DOHH2 (cell line): ENCODE results near the gene OBP2A.

Experiments
- H3F3A ChIP-seq: fragments of 200-600 bp; sonication (generic), shearing (Covaris generic); 2 replicates; pipeline ENCODE4 v1.6.0; 2016; ENCODE audit warnings: antibody characterized with exemption, mild to moderate bottlenecking; ENCODE audit not compliant: control insufficient read depth, insufficient read depth
- H3K27ac ChIP-seq: fragments of 200-600 bp; sonication (generic); 2 replicates; pipeline ENCODE4 v1.5.1; 2014; ENCODE audit warnings: low read depth, mild to moderate bottlenecking, low read length, moderate library complexity
- H3K27me3 ChIP-seq: fragments of 200-600 bp; sonication (generic); 2 replicates; pipeline ENCODE4 v1.6.1; 2014; ENCODE audit warnings: mild to moderate bottlenecking, low read length, mixed read lengths; ENCODE audit not compliant: control insufficient read depth
- H3K36me3 ChIP-seq: fragments of 200-600 bp; sonication (generic); 2 replicates; pipeline ENCODE4 v1.6.1; 2014; ENCODE audit warnings: mild to moderate bottlenecking, low read length, moderate library complexity, mixed read lengths; ENCODE audit not compliant: control insufficient read depth
- H3K4me1 ChIP-seq: fragments of 200-600 bp; sonication (generic); 2 replicates; pipeline ENCODE4 v1.6.1; 2014; ENCODE audit warnings: mild to moderate bottlenecking, low read length, mixed read lengths; ENCODE audit not compliant: control insufficient read depth
- H3K4me2 ChIP-seq: fragments of 200-600 bp; sonication (generic); 2 replicates; pipeline ENCODE4 v1.6.0; 2014; ENCODE audit warnings: mild to moderate bottlenecking, low read length, moderate library complexity
- H3K4me3 ChIP-seq: fragments of 200-600 bp; sonication (generic); 2 replicates; pipeline ENCODE4 v1.5.1; 2014; ENCODE audit warnings: mild to moderate bottlenecking, low read length, mixed read lengths
- H3K79me2 ChIP-seq: fragments of 200-600 bp; sonication (generic); 2 replicates; pipeline ENCODE4 v1.6.1; 2014; ENCODE audit warnings: mild to moderate bottlenecking, low read length, mixed read lengths; ENCODE audit not compliant: control insufficient read depth
- H3K9me2 ChIP-seq: fragments of 200-600 bp; sonication (generic); replicated peaks from 2 replicates; pipeline ENCODE4 v1.6.1; 2014; ENCODE audit warnings: mild to moderate bottlenecking, low read length, mixed read lengths; ENCODE audit not compliant: control insufficient read depth
- H3K9me3 ChIP-seq: fragments of 200-600 bp; sonication (generic); 2 replicates; pipeline ENCODE4 v1.6.1; 2014; ENCODE audit warnings: antibody characterized with exemption, low read length, mixed read lengths; ENCODE audit not compliant: control insufficient read depth, insufficient read depth
- H4K20me1 ChIP-seq: fragments of 200-600 bp; sonication (generic); 2 replicates; pipeline ENCODE4 v1.6.0; 2014; ENCODE audit warnings: low read depth, mild to moderate bottlenecking, antibody characterized with exemption, low read length, moderate library complexity; ENCODE audit not compliant: control insufficient read depth, insufficient read depth
- EZH2phosphoT487 ChIP-seq: fragments of 200-600 bp; sonication (generic); IDR thresholded peaks from 2 replicates; pipeline ENCODE4 v1.6.1; 2017; ENCODE audit warnings: borderline replicate concordance, mild to moderate bottlenecking, antibody characterized with exemption, low read length, moderate library complexity, mixed read lengths
- TF ChIP-seq, protein P1 (sequence below): fragments of 200-600 bp; sonication (generic); IDR thresholded peaks from one replicate; pipeline ENCODE4 v1.5.1; 2014; ENCODE audit warnings: antibody characterized with exemption, mild to moderate bottlenecking, low read depth, low read length; ENCODE audit not compliant: poor library complexity, severe bottlenecking

Gene OBP2A

DNA sequence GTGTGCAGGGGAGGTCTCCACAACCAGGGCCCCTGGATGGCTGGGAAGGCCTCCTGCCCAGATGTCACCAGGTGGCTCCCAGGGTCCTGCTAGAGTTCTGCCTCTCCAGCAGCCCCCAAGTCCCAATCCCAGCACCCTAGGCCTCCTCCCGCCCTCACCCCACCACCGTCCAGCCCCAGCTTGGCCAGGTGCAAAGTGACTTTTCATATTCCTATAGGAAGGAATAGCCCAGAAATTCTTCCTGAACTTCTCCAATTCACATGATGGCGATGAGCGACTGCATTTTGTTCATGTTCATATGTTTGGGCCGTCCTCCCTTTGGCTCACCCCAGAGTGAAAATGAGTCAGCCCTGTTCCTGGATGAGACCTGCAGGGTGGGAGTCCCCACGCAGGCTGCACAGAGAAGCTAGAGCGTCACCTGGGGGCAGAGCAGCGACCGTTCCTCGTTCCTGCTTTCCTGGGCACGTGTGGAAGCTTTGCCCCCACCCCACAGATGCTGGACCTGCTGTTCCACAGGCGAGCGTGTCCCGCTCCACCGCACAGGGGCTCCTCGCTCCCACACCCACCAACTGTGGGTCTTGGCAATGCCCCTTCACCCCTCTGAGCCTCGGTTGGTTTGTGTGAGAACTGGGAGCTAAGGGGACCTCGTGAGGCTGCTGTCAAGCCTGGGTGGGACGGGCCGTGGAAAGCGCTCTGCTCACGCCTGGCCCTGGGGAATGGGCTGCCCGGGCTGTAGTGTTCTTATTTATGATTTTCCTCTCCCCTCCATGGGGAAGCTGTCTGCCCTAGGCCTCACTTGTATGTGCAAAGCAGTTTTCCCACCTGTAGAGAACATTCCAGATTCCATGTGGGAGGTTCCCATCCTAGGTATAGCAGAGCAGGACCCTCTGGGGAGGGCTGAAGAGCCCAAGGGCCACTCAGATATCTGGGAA is 38.6 kb upstream of the OBP2A start:
- Histone ChIP-seq H3K27me3 (no peaks in the 10 kb centered on the region), H3K4me1 (no peaks in the 10 kb centered on the region), H3K36me3 (peaks cover 31% of the 10 kb centered on the region), H3K4me3 (no peak overlapping the region), H3K9me2 (no peaks in the 10 kb centered on the region), H3K4me2 (no peak overlapping the region), H3K9me3 (no peaks in the 10 kb centered on the region; the same call in 1 of the 2 replicates), H4K20me1 (peaks cover 7% of the 10 kb centered on the region; the same call in 1 of the 2 replicates), H3K79me2 (peaks cover 8% of the 10 kb centered on the region), H3K27ac (no peak overlapping the region), H3F3A (no peaks in the 10 kb centered on the region)
- TF ChIP-seq EZH2phosphoT487 = no peak
- TF ChIP-seq, protein P1, sequence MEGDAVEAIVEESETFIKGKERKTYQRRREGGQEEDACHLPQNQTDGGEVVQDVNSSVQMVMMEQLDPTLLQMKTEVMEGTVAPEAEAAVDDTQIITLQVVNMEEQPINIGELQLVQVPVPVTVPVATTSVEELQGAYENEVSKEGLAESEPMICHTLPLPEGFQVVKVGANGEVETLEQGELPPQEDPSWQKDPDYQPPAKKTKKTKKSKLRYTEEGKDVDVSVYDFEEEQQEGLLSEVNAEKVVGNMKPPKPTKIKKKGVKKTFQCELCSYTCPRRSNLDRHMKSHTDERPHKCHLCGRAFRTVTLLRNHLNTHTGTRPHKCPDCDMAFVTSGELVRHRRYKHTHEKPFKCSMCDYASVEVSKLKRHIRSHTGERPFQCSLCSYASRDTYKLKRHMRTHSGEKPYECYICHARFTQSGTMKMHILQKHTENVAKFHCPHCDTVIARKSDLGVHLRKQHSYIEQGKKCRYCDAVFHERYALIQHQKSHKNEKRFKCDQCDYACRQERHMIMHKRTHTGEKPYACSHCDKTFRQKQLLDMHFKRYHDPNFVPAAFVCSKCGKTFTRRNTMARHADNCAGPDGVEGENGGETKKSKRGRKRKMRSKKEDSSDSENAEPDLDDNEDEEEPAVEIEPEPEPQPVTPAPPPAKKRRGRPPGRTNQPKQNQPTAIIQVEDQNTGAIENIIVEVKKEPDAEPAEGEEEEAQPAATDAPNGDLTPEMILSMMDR = no peak

DNA sequence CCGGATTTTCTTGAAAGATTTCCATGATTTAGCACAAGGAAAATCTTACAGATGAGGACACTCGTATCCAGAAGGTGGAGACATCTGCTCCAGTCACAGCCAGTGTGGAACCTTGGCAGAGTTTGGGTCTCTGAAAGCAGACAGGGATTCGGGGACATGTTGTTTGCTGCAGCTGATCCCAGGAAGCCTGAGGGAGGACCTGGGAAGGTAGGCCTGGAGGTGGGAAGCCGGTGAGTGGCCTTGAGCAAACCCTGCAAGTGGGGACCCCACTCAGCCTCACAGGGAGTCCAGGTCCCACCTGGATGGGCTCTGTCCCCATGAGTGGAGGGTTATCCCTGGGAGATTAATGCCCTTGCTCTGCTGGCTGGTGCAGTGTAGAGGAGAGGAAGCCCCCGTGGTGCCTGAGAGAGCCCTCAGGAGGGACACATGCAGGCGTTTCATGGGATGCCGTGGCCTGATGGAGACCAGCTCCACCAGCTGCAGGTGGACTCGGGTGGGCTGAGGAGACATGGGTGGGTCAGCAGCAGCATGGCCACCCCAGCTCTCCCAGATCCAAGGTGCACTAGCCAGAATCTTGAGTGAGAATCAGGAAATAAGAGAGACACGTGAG is 37.6 kb upstream of the OBP2A start:
- Histone ChIP-seq H3K27ac (no peak overlapping the region), H4K20me1 (peaks cover 7% of the 10 kb centered on the region; the same call in 1 of the 2 replicates), H3K9me3 (no peaks in the 10 kb centered on the region; the same call in 1 of the 2 replicates)

GRCh38 chr9:135509458-135509857 is 36.5 kb upstream of the OBP2A start:
- TF ChIP-seq, protein P1 = no peak
- TF ChIP-seq EZH2phosphoT487 = no peak
- H4K20me1 ChIP-seq = peaks cover 7% of the 10 kb centered on the region; the same call in 1 of the 2 replicates
- no peak overlapping the region for H3K27ac ChIP-seq
- H3K4me1 ChIP-seq = no peaks in the 10 kb centered on the region
- H3F3A ChIP-seq = no peaks in the 10 kb centered on the region
- no peaks in the 10 kb centered on the region for H3K27me3 ChIP-seq
- H3K9me2 ChIP-seq = no peaks in the 10 kb centered on the region
- H3K4me2 ChIP-seq = no peak overlapping the region
- peaks cover 10% of the 10 kb centered on the region for H3K36me3 ChIP-seq
- H3K79me2 ChIP-seq = no peaks in the 10 kb centered on the region
- H3K9me3 ChIP-seq = no peaks in the 10 kb centered on the region; the same call in 1 of the 2 replicates
- H3K4me3 ChIP-seq = no peak overlapping the region

More for the DNA sequence above, 37.6 kb upstream of the OBP2A start:
- H3K4me3 ChIP-seq = no peak overlapping the region
- H3F3A ChIP-seq = no peaks in the 10 kb centered on the region
- H3K79me2 ChIP-seq = no peaks in the 10 kb centered on the region; the same call in 1 of the 2 replicates
- H3K4me1 ChIP-seq = no peaks in the 10 kb centered on the region
- H3K36me3 ChIP-seq = peaks cover 21% of the 10 kb centered on the region
- no peaks in the 10 kb centered on the region for H3K27me3 ChIP-seq
- TF ChIP-seq, protein P1 = no peak
- TF ChIP-seq EZH2phosphoT487 = no peak
- H3K9me2 ChIP-seq = no peaks in the 10 kb centered on the region
- no peak overlapping the region for H3K4me2 ChIP-seq
